HG03520 (cell line): ENCODE data around the gene MCAM.

ENCODE experiments used
- ATAC-seq: cut with Tn5 transposase; IDR thresholded peaks from one replicate; pipeline ENCODE4 v1.9.1; 2021; ENCODE audit warnings: mild to moderate bottlenecking, moderate library complexity; ENCODE audit not compliant: unreplicated experiment

MCAM gene, protein sequence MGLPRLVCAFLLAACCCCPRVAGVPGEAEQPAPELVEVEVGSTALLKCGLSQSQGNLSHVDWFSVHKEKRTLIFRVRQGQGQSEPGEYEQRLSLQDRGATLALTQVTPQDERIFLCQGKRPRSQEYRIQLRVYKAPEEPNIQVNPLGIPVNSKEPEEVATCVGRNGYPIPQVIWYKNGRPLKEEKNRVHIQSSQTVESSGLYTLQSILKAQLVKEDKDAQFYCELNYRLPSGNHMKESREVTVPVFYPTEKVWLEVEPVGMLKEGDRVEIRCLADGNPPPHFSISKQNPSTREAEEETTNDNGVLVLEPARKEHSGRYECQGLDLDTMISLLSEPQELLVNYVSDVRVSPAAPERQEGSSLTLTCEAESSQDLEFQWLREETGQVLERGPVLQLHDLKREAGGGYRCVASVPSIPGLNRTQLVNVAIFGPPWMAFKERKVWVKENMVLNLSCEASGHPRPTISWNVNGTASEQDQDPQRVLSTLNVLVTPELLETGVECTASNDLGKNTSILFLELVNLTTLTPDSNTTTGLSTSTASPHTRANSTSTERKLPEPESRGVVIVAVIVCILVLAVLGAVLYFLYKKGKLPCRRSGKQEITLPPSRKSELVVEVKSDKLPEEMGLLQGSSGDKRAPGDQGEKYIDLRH

DNA sequence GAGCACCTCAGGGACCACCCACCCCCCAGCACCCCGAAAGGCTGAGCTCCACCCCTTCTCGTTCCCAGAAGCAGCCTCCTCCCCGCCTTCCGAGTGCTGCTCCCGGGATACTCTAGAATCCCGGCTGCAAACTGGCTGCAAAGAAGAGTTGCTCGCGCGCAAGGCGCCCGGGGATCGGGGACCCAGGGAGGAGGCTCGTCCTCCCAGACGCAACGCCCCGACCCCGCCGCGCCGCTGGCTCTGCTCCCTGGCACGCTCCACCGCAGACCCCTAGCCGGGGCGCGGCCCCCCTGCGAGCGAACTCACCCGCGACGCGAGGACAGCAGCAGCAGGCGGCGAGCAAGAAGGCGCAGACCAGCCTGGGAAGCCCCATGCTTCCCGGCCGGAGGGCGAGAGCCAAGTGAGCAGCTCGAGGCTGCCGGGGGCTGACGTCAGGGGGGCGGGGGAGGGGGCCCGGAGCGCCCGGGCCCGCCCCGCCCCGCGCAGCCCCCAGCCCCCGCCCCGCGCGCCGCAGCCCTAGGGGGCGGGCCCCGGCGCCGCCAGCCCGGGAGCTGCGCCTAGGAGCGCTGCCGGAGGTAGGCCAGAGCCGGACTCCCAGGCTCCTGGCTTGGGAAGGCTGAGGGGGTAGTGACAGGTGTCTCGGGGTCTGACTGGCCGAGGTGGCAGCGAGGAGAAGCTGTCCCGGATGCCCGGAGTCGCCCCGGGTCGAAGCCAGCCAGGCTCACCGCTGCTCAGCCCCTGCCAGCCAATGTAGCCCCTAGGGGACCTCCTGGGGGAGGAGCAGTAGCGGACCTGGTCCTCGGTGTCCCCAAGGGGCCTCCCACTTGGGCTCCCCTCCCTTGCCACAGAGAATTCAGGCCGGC lies at the start of gene MCAM:
MCAM (minus strand) TSS at position 402 of the 863 bp plus-strand sequence; CDS start at position 373, 29 bp downstream.
- ATAC-seq: no peak

DNA sequence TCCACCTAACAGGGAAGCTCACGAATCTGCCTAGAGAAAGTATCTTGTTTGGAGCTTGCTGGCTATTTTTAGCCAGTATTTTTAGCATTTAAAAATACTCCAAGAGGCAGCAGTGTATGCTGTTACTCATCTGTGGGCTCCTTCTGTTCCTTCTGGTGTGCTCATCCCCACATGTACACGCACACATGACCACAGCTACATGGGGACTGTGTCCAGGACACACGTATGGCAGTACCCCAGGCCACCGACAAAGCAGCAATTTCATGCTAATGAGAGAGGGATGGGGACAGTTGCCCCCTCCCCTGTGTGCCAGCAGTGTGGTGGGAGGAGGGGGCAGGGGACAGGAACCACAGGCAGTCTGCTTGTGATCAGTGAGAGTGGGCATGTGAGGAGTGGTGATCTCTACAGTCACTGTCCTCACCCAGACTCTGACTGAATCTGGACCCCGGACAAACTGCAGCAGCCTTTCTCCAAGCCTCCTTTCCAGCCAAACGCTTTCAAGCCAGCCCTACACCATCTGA lies 48.2 kb upstream of the MCAM start:
- no peak for ATAC-seq

DNA sequence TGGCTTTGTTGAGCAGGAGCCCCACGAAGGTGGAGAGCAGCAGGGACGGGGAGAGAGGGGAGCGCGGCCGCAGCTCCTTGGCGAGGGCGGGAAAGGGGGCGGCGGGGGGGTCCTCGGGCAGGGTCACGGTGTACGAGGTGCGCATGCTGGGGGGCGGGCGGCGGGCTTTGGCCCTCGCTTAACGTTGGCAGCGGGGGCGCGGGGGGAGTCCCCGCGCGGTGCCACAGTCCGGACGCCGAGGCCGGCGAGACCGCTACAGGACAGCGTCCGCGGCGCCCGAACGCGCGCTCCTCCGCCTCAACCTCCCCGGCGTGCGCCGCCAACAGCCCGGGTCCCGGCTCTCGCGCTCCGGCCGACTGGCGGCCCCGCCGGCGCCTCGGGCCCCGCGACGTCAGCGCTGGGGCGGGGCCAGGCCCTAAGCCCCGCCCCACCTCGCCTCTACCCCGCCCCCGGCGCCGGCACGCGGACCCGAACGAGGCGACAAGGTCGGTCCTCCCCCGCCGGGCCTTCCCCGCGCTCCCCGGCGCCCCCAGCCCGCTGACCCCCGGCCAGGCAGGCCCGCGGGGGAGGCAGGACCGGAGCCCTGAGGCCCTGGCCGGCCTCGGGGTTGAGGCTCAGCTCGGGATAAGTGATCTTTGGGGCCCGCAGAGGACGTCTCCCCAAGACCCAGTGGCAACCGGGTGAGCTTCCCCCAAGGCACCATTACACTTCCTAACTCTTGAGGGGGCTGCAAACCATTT lies 47.1 kb upstream of the MCAM start:
- ATAC-seq: no peak

DNA sequence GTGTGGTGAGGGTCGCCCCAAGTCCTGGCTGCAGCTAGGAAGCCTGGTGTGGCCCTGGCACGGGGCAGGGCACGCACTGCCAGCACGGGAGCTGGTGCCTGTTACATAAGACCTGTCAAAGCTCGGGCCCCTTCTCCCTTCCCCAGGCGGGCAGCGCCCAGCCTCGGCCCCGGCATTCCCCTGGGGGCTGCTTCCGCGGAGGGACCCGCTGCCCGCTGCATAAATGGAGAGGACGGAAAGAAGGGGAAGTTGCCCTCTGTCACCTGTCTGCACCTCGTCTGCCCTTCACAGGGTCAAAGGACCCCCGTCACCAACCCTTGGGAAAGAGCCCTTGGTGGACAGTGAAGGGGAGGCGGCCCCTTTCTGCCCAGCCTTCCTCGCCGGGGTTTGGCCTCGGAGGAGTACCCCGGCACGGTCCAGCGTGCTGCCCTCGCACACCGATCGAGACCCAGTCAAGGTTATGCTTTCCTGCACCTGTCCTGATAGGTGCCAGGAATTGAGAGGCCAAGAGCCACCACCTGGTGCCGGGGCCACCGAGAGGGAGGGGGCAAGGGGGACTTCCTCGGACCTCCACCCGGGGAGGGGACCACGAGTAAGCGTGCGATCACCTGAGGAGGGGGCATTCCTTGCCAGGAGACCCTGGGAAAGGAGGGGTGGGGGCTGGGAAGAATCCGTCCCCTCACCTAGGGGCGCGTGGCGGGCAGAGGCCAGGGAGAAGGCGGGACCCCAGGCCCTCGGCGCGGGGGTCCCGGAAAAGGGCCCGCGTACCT lies 46.3 kb upstream of the MCAM start:
- no peak for ATAC-seq

DNA sequence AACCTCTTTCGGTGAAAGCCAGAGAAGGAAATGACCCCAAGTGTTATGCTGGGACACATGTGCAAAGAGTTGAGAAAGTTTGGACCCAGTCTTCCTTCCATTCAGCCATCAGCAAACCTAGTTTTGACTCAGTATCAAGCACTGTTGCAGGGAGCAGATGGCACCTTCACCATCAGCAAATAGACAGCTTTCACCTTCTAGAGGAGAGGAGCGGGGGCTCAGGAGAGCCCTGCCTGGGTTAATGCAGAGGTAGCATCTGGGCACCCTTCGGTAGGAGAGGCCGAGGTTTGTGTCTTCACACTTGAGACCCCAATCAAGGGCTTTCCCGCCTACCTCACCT lies 45.8 kb upstream of the MCAM start:
- no peak for ATAC-seq

DNA sequence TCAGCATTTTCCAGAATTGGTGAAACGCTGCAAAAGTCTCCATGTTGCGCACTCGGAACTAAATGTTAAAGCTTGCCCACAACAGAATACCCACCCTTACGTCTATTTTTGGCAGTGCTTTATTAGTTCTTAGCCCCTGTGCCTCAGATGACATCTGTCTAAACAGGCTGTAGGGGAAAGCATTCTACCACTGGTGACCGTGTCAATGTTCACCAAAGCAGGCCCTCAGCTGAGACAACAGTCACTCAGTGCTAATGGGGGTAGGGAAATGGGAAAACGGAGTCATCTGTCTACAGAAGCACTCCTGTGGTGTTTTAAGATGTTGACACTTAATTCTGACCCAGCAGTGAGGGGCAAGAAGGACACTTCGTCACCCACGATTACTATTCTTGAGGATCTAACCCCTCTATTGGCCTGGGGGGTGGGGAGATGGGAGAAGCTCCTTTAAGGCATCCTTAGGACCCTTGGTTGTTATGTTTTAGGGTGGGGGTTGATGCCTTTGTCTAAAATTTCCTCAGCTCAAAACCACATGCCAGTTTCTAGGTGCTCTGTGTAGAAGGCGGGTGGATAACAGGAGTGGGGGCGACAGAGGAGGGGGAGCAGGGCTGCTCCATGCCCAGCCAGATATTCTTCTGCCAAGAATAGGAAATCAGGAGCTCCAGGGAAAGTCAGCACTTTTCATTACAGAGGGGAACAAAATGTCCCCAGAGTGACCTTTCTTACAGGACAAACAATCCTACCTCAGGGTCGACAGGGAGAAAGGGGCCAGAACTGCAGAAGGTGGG lies 45.2 kb upstream of the MCAM start:
- no peak for ATAC-seq

DNA sequence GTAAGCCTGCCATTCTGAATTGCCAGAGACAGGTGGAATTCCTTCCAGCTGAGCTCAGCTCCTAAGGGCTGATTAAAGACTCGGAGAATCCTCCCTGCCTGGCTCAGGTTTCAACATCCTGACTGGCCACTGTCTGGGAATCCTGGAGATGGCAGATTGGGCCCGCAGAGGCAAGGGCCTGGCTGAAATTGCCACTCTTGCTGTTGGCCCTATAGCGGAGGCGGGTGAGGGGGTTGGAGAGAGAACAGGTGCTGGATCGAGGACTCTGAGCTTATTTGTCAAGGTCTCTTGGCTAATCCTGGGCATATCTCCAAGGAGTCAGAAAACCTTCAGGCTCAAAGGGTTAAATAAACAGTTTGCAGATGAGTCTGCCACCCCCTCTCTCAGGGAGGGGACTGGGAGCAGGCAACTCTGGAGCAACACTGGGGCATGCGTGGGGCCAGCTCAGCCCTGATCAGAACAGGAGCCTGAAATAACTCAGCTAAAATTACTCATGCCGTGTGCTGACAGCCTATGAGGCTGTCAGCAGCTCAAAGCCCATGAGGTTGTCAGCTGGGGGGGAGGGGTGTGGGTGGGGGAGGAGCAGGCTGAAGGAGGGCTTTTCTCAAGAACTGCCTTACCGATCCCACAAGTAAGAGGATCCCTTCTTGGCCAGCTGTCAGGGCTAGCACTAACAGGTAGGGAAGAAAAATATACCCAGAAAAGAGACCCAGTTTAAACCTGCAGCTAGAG lies 44.3 kb upstream of the MCAM start:
- ATAC-seq: no peak

DNA sequence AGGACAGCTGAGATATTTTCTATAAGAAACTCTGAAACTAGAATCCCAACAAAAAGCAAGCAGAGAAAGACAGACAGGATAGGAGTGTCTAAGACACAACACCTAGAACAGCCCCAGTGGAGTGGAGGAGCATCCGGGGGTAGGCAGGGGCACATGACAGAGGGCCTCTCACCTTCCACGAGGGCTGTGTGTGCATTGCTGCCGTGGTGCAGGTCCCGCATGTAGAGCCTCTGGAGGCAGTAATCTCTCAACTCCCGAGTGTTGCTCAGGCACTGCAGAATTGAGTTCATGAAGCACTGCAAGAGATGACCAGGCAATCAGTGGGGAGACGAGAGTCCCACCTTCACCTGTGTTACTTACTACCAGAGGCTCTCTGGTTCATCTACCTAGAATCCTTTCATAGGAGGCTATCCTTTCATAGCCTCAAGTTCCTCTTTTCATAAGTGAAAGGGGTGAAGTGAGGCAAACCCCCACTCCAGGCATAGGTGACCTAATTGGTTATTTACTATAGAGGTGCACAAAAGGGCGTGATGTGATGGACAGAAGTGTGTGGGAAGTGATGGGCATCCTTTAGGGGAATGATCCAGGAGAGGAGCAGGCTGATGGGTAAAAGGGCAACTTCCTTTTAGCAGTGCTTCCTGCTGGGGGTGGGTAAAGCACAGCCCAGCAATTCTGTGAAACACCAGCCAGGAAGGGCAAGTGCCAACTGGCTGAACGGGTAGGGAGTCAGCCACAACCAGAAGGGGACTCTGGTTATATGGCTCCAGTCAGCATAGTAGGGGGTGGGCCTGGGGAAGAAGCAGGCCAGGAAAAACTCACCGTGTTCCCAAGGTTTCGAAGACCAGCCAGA lies 42.7 kb upstream of the MCAM start:
- no peak for ATAC-seq

DNA sequence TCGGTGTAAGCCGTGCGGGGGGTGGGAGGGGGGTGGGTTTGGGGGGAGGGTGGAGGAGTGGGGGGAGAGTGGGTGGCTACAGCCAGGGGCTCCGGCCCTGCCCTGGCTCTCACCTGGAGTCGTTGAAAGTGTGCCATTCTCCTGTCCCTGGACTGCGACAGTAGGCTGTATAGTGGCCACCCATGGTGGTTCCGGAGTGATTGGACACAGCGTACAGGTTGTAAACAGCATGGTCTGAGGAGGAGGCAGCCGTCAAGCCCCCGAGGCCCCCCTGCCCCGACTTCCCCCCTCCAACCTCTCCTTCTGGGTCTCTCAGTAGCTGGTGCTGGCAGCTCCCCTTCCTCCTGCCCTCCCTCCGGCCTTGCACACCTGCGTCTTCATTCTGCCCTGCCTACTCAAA lies 40.1 kb upstream of the MCAM start:
- ATAC-seq: no peak

DNA sequence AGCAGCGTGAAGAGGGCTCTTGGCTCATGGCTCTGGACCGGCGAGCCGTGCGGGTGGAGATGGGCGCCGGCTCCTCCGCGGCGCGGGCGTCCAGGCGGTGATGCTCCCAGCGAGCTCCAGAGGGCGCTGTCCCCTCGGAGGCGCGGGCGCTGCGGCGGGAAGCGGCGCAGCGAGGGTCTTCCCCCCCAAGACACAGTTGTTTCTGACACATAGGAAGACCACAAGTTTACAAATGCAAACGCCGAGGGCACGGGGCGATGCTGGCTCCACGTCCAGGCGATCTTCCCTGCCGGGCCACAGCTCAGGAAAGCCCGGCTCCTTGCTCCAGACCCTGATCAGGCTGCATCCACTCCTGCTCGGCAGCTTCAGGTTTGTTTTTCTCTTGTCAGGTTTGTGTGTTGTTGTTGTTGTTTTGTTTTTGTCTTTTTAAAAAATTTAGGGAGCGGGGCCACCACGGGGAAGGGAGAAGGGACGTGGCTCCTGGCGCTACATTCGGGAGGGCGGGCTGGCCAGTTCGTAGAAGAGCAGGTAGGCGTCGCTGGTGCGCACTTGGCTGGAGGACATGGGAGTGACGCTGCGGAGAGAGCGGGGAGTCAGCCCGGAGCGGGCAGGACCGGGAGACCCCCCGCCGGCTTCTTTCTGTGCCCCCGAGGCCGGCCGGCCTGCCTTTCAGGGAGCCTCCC lies 39.6 kb upstream of the MCAM start:
- ATAC-seq: peak; percentile 62

DNA sequence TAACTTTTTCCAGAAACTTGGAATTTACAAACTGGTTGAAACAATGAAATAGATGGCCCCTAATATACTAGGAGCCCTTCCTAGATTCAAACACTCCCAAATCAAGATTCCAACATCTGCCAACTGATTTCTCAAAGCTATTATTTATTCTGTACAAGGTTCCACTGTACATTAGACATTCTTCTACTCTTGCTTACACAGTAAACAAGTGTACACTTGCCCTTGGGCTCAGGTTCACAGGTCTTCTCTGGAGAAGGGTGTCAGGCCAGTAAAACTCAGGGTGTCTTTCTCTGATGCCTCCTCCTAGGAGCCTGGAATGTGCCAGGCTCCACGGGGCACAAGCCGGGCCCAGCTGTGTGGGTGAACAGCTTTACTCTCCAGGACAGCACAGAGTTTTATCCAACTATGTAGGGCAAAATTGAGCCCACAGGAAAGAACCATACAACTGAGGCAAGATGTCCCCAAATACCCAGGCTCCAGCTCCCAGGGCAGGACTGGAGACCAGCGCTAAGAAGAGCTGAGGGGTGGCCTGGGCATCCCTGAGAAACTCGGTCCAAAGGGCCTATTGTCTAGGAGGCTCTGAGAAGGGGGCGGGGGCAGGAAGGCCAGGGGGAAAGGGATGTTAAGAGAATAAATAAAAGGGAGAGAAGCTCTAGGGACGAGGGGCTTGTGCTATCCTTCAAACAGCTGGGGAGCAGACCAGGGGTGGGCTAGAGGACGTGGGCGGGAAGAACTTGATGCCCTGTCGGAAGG lies 38.3 kb upstream of the MCAM start:
- no peak for ATAC-seq

DNA sequence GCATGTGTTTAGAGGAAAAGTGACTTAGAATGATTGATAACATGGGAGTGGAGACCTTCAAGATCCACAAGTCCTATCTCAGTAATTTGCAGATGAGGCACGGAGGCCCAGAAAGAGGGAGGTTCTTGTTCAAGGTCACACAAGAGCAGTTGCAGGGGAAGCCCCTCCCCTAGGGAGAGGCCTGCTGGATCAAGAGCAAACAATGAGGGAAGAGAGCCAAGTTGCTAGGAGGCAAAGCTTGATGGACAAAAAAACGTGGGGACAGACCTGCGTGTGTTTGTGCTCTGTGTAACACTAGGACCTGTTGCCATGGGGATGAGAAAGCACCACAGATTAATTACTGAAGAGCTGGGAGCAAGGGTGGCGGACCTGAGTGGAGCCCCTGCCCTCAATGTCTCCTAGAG lies 35.9 kb upstream of the MCAM start:
- no peak for ATAC-seq

DNA sequence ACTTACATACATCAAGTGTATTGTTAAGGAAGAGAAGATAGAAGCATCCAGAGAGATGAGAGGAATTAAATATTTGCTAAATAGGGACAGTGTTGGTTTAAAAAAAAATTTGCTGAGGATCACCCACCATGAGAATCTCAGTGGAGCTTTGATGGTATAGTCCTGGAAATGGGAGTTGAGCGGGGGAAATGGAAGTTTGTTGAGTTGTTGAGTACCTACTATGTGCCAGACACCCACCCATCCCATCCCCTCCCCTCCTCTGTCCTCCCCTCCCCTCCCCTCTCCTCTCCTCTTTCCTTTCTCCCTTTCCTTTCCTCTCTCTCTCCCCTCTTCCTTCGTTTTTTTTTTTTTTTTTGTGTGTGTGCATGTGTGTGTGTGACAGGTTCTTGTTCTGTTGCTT lies 34.3 kb upstream of the MCAM start:
- ATAC-seq: no peak

DNA sequence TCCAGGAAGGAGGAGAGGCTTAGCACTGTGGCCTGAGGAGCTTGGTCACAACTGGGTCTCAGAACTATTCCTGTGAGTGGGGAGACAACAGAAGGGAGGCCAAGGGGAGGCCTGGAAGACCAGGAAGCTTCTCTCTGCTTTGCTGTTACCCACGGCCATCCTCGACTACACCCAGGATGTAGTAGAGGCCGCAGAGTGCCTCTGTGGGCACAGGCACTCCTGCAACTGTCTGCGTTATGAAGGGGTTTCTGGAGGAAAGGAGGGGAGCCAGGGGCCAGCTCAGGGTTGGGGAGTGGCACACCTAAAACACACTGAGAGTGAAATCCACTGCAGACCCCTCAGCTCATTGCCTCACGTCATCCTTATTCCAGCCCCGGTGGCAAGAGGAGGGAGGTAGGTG lies 33.4 kb upstream of the MCAM start:
- ATAC-seq: no peak

DNA sequence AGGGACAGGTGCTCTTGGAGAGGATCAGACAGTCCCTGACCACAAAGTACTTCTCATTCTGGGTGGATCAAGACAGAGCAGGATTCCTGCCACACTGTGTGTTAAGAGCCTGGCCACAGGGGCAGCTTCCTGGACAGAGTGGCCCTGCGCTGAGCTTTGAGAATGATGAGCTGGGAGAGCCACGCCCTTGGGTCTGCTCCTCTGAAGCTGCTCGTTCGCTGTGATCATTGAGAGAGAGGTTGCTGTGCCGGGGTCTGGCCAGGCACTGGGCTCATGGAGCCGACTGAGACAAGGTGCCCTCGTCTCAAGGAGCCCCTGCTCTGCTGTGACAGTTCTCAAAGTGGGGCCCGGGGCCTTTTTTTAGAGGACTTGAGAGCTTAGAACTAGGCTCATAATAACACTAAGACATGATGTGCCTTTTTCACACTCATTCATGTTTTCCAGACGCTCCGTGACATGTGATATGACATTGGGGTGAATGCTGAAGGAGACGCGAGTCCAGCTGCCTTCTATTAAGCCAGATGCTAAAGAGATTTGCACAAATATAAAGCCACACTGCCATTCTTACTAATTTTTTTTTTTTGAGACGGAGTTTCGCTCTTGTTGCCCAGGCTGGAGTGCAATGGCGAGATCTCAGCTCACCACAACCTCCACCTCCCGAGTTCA lies 31.1 kb upstream of the MCAM start:
- no peak for ATAC-seq

DNA sequence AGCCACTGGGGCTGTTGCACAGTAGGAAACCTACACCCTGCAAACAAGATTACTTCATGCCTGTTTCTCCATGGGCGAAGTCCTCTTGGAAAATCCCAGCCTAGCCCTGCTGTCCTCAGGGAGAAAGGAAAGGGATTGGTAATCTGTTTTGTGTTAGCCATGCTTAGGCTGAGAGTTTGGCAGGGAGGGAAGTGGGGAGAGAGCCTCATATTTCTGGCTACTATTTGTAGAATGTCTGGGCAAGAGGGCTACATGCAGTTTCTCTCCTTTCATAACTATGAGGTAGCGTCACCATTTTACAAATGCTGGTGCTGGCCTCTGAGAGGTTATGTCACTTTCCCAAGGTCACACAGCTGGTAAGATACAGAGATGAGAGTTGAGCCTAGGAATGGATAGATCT lies 30.3 kb upstream of the MCAM start:
- ATAC-seq: no peak
